GM21737 (cell line): ENCODE measurements around the gene PDC.
"Not testable (repeated sequence)": the region's sequence is repeated elsewhere in the genome, so short reads cannot be mapped to it uniquely, and the experiment has no call there.

ENCODE experiments used
- ATAC-seq: cut with Tn5 transposase; IDR thresholded peaks from one replicate; pipeline ENCODE4 v1.9.1; 2021; ENCODE audit warnings: mild to moderate bottlenecking, moderate library complexity; ENCODE audit not compliant: unreplicated experiment

The PDC gene

DNA sequence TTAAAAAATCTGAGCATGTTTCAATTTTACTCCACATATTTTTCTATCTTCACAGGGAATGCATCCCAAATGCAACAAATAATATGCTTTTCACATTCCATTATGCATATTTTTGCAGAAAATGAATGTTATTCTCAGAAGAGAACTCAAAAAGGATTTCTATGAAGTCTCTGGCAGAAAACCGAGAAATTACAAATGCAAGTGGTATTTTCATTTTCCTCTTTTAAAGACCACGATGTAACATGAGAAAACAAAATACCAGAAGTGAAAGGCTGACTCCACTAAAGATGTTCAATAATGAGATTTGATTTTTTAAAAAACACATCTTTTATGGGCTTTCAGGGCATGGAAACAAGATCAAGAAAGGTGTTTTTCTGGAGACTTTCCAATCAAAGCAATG, 5.0 kb upstream of the PDC start:
- no peak for ATAC-seq

DNA sequence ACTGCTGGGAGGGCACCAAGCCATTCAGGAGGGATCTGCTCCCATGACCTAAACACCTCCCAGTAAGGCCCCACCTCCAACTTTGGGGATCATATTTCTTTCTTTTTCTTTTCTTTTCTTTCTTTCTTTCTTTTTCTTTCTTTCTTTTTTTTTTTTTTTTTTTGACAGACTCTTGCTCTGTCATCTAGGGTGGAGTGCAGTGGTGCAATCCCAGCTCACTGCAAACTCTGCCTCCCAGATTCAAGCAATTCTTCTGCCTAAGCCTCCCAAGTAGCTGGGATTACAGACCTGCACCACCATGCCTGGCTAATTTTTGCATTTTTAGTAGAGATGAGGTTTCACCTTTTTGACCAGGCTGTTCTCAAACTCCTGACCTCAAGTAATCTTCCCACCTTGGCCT, 4.6 kb upstream of the PDC start:
- not testable (repeated sequence) for ATAC-seq

DNA sequence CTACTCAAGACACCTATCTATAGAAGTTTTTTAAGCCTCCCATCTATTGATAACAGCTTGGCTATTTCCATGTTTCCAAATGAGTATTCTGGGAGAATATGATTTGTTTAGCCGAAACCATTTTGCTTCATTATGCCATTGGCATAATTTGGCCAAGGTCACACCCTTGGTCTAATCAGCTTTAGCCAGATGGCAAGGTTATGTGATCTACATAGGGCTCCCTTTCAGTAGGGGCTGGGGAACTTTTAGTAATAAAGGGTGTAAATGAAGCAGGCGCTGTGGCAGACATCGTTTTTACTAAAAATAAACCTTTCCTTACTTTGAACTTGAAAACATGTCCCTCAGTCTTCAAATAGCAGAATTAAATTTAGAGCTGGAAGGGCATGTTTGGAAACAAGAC, 3.0 kb upstream of the PDC start:
- ATAC-seq = no peak

- ATAC-seq = no peak
Observed at GRCh38 chr1:186463511-186463910, 2.6 kb upstream of the PDC start.

DNA sequence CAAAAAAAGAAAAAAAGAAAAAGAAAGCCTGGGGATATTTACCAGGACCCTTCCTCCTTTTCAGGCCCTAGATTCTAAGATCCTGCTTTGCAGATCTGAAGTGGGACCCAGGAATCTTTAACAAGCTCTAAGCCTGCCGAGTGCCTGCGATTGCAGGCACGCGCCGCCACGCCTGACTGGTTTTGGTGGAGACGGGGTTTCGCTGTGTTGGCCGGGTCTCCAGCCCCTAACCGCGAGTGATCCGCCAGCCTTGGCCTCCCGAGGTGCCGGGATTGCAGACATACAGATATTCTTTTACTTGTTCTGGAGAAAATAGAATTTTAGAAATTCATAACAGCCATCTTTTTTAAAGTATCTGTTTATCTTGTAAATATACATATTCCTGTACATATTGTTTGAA, 1.8 kb downstream of the PDC start:
- ATAC-seq = not testable (repeated sequence)

GRCh38 chr1:186456729-186457255, 4.1 kb downstream of the PDC start:
- no peak for ATAC-seq

- ATAC-seq = no peak
Observed at GRCh38 chr1:186454981-186455380, 5.9 kb downstream of the PDC start.

- no peak for ATAC-seq
Observed at GRCh38 chr1:186446152-186446551, 14.8 kb downstream of the PDC start.

- no peak for ATAC-seq
Observed at GRCh38 chr1:186443638-186444037, 17.3 kb downstream of the PDC start.

DNA sequence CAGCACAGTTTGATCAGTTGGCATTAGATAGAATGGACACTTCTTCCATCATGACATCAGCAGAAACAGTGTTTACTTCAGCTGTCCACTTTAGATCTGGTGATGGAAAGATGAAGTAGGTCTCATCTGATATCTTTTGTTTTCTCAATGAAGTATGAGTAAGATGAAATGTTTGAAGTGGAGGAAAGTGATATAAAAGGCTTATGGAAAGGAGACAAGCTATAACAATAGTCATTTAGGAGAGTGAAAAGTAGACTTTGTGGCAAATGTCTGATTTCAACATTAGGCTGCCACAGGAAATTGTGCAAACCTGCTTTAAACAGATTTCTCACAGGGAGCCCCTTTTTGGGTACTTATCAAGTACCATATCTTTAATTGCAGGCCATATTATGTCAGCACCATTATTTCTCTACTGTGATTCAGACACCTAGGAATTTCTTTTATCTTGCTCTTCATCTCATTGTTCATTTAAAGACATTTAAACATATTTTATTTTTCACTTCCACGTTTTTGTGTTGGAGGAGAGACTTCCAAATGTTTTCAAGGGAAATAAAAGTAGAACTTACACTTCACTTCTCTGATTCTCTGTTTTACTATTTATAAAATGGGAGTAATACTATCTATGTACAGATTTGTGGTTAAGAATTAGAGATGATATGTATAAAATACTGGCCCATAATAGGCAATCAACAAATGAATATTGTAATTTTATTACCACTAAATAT, 18.1 kb downstream of the PDC start:
- no peak for ATAC-seq

- no peak for ATAC-seq
Observed at GRCh38 chr1:186440584-186440983, 20.3 kb downstream of the PDC start.

DNA sequence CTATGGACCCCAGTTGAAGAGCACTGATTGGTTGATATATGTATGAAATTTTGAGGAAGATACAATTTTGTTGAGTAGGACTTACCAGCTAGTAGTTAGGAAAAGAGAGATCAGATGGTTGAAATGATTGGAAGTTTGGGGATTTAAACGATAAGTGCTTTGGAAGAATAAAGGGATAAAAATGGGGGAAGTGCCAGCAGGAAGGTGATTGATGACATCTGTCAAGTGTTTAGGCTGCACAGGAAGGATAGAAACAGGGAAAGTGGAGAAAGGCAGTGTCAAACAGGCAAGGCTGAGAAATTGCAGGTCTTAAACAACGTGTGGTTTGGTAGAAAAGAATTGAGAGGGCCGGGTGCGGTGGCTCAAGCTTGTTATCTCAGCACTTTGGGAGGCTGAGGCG, 22.3 kb downstream of the PDC start:
- ATAC-seq = no peak

DNA sequence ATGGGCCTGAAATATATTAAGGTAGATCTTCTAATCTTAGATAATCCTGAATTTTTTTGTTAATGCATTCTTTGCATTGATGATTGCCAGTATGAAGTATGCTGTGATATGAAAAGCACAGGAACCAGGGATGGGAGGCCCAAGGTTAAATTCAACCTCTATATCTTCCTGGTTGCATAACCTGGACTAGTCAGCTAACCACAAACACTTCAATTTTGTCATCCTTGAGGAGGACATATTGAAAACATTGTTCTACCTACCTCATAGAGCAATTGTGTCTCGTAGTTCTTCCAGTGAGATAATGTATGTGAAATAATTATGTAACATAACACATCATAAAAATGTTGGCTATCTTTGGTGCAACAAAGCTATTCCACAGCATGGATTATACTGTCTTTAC, 25.6 kb downstream of the PDC start:
- ATAC-seq = no peak

DNA sequence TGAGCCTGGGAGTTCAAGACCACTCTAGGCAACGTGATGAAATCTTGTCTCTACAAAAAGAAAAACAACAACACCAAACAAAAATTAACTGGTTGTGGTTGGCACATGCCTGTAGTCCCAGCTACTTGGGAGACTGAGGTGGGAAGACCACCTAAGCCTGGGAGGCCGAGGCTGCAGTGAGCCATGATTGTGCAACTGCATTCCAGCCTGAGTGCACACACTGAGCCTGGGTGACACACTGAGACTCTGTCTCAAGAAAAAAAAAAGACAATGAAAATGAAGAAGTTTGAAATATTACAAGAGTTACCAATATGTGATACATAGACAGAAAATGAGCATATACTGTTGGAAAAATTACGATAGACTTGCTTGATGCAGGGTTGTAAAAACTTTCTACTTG, 31.9 kb downstream of the PDC start:
- no peak for ATAC-seq

- ATAC-seq = no peak
Observed at GRCh38 chr1:186426118-186426517, 34.8 kb downstream of the PDC start.

DNA sequence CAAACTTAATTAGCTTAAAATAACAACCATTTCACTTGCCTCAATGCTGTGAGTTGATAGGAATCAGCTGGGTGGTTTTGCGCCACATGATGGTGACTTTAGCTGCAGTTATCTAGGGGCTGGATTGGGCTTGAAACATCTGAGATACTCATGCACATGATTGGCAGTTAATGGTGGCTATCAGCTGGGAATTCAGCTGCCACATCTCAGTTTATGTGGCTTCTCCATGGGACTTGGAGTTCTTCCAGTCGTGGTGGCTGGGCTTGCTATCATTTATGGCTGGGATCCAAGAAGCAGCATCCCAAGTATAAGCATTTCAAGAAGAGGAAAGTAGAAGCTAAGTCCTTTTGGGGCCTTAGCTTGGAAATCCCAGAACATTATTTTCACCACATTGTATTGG, 36.4 kb downstream of the PDC start:
- no peak for ATAC-seq

GRCh38 chr1:186421446-186421845, 39.5 kb downstream of the PDC start:
- ATAC-seq = no peak

DNA sequence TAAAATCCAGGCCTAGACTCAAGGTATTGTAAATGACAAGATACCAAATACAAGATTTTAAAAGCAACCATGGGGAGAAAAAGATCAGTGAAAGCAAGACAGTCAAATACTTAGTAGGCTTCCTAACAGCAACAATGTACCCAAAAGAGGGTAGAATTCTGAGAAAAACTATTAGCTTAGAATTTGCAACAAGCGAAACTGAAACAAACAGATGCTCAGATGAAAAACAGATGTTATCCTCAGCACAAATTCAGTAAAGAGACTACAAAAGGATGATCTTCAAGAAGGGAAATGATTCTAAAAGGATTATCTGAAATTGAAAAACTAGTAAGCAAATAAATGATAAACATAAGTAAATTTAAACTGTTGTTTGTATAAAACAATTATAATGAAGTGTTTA, 40.0 kb downstream of the PDC start:
- no peak for ATAC-seq

- no peak for ATAC-seq
Observed at GRCh38 chr1:186420311-186420710, 40.6 kb downstream of the PDC start.

DNA sequence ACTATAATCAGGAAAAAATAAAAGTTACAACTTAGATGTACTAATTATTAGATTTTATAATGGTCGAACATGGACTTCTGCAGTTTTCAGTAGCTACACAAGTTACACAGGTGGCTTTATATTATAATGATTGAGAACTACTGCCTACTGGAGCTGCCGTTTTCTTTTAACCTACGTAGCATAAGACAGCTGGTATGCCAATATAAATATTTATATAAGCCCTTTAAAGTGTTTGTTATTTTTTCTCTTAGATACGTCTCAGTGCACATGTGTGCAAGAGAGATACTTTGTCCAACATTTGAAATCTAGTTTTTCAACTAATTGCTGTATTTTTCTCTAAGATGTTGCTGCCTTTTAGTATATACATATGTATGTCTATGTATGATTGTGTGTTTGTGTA, 42.4 kb downstream of the PDC start:
- ATAC-seq = no peak

GRCh38 chr1:186413319-186413718, 47.6 kb downstream of the PDC start:
- no peak for ATAC-seq

DNA sequence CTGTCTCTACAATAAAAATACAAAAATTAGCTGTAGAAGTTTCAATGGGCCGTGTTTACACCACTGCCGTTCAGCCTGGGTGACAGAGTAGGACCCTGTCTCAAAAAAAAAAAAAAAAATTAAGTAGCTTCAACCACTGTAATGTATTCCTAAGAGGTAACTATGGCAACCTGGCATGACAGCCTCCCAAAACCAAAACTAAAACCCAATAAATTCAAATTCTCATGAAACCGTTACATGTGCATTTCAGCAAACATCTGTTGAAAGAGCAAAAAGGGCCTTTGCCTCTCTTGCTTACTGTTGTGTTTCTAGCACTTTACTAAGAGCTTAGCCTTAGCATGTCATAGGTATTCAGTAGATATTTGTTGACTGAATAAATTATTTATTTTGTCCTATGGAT, 51.8 kb downstream of the PDC start:
- ATAC-seq = peak; percentile 43

DNA sequence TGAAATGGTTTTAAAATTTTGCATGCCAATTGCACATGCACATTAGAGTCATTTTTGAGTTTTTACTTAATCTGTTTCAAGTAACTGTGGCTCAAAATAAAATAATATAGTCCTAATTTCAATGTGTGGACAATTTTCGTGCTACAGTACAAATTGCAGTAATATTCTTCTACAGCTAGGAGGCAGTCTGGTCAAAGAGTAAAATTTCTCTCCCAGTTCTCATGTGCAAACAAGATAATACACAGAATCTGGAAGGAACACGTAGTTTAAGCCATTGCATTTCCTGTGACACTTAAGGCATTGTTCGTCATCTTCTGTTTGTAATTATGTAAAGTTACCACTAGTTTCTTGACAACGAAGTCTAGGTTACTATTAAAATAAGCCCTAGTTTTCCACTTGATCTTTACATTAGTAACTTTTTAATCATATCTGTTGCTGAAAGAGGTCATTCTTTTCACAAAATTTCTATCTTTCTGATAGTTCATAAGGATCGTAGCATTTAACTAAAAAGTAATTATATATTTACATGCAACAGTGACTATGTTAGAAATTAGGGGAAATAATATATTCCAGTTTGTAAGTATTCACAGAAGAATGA, 56.4 kb downstream of the PDC start:
- peak; percentile 59 for ATAC-seq
